ENCODE results near the gene PARP6. TPM values are rescaled to one million over a fixed set of nuclear protein-coding genes. Genes with fewer than 3 reads are reported as not detected.

PARP6 gene
- polyA plus RNA-seq, 1 donor (not counting 4 experiments of a cell fraction or from before 2014, with no cell fraction given) = 51.0 TPM

GRCh38 chr15:72269739-72270138 is 2.6 kb downstream of the PARP6 start:
- Histone ChIP-seq H4K20me1 (ENCODE audit: control insufficient read depth, extremely low read depth, insufficient read depth, low read length) (no peaks in the 10 kb centered on the region), H2AFZ (ENCODE audit: control insufficient read depth, low read length) (no peak overlapping the region), H3K9me1 (ENCODE audit: control insufficient read depth, extremely low read depth, insufficient read depth, low read length) (peaks cover 2% of the 10 kb centered on the region), H3K9ac (ENCODE audit: control insufficient read depth, extremely low read depth, insufficient read depth, low read length) (no peak overlapping the region), H3K27ac (ENCODE audit: control insufficient read depth, insufficient read depth, low read length) (no peak overlapping the region), H3K4me3 (ENCODE audit: control insufficient read depth in 2 of 3, extremely low read depth in 1 of 3, insufficient read depth in 2 of 3, low read depth in 1 of 3, low read length in 3 of 3) (no peak overlapping the region), H3K4me2 (ENCODE audit: control insufficient read depth, extremely low read depth, insufficient read depth, low read depth, low read length) (no peak overlapping the region), H3K9me3 (ENCODE audit: control insufficient read depth, low read depth, low read length) (no peaks in the 10 kb centered on the region), H3K4me1 (ENCODE audit: control insufficient read depth, extremely low read depth, insufficient read depth, low read length) (peaks cover 12% of the 10 kb centered on the region), H3K27me3 (ENCODE audit: control insufficient read depth, extremely low read depth, insufficient read depth, low read length) (no peaks in the 10 kb centered on the region), H3K36me3 (ENCODE audit: control insufficient read depth in 2 of 2, extremely low read depth in 1 of 2, insufficient read depth in 2 of 2, low read length in 2 of 2) (peaks cover 19 to 42% of the 10 kb centered on the region in 2 experiments), H3K79me2 (ENCODE audit: control insufficient read depth, insufficient read depth, low read length) (peaks cover 15% of the 10 kb centered on the region)
- no peak for FAIRE-seq
- no peak for DNase-seq (ENCODE audit: low read depth, low spot score)
- dilution Hi-C loops (cut with MboI; ENCODE audit: extremely low pct_ligation_motif_present, low sequenced_read_pairs) = no loop called here
- TF ChIP-seq EZH2 (IDR thresholded peaks at IDR 0.05; ENCODE audit: low read length) = no peak
- TF ChIP-seq, protein P1, sequence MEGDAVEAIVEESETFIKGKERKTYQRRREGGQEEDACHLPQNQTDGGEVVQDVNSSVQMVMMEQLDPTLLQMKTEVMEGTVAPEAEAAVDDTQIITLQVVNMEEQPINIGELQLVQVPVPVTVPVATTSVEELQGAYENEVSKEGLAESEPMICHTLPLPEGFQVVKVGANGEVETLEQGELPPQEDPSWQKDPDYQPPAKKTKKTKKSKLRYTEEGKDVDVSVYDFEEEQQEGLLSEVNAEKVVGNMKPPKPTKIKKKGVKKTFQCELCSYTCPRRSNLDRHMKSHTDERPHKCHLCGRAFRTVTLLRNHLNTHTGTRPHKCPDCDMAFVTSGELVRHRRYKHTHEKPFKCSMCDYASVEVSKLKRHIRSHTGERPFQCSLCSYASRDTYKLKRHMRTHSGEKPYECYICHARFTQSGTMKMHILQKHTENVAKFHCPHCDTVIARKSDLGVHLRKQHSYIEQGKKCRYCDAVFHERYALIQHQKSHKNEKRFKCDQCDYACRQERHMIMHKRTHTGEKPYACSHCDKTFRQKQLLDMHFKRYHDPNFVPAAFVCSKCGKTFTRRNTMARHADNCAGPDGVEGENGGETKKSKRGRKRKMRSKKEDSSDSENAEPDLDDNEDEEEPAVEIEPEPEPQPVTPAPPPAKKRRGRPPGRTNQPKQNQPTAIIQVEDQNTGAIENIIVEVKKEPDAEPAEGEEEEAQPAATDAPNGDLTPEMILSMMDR (optimal IDR thresholded peaks at IDR 0.05 in 1 of 3, IDR thresholded peaks at IDR 0.05 in 1 of 3, conservative IDR thresholded peaks at IDR 0.05 in 1 of 3; ENCODE audit: extremely low read depth in 1 of 3, insufficient read depth in 2 of 3, low read length in 3 of 3) = no peak

- H3K79me2 ChIP-seq (ENCODE audit: control insufficient read depth, insufficient read depth, low read length) = peaks cover 6% of the 10 kb centered on the region
- H3K27me3 ChIP-seq (ENCODE audit: control insufficient read depth, extremely low read depth, insufficient read depth, low read length) = no peaks in the 10 kb centered on the region
- no peak overlapping the region for H3K27ac ChIP-seq (ENCODE audit: control insufficient read depth, insufficient read depth, low read length)
- TF ChIP-seq EZH2 (IDR thresholded peaks at IDR 0.05; ENCODE audit: low read length) = no peak
- TF ChIP-seq, protein P1 (optimal IDR thresholded peaks at IDR 0.05 in 1 of 3, IDR thresholded peaks at IDR 0.05 in 1 of 3, conservative IDR thresholded peaks at IDR 0.05 in 1 of 3; ENCODE audit: extremely low read depth in 1 of 3, insufficient read depth in 2 of 3, low read length in 3 of 3) = no peak
- peaks cover 4% of the 10 kb centered on the region for H3K4me1 ChIP-seq (ENCODE audit: control insufficient read depth, extremely low read depth, insufficient read depth, low read length)
- H3K36me3 ChIP-seq (ENCODE audit: control insufficient read depth in 2 of 2, extremely low read depth in 1 of 2, insufficient read depth in 2 of 2, low read length in 2 of 2) = peaks cover 40 to 69% of the 10 kb centered on the region in 2 experiments
- DNase-seq (ENCODE audit: low read depth, low spot score) = no peak
- no peak overlapping the region for H2AFZ ChIP-seq (ENCODE audit: control insufficient read depth, low read length)
- dilution Hi-C loops (cut with MboI; ENCODE audit: extremely low pct_ligation_motif_present, low sequenced_read_pairs) = no loop called here
- H4K20me1 ChIP-seq (ENCODE audit: control insufficient read depth, extremely low read depth, insufficient read depth, low read length) = no peaks in the 10 kb centered on the region
- no peak overlapping the region for H3K9ac ChIP-seq (ENCODE audit: control insufficient read depth, extremely low read depth, insufficient read depth, low read length)
- H3K4me2 ChIP-seq (ENCODE audit: control insufficient read depth, extremely low read depth, insufficient read depth, low read depth, low read length) = no peak overlapping the region
- no peak overlapping the region for H3K4me3 ChIP-seq (ENCODE audit: control insufficient read depth in 2 of 3, extremely low read depth in 1 of 3, insufficient read depth in 2 of 3, low read depth in 1 of 3, low read length in 3 of 3)
- no peaks in the 10 kb centered on the region for H3K9me3 ChIP-seq (ENCODE audit: control insufficient read depth, low read depth, low read length)
- no peak for FAIRE-seq
- H3K9me1 ChIP-seq (ENCODE audit: control insufficient read depth, extremely low read depth, insufficient read depth, low read length) = peaks cover 2% of the 10 kb centered on the region
These were observed 7.3 kb downstream of the PARP6 start for GRCh38 chr15:72265031-72265430.

All from keratinocyte (primary cell).